BE2C (cell line): ENCODE data around the gene PPP1R8. TPM values are rescaled to one million over a fixed set of nuclear protein-coding genes. Genes with fewer than 3 reads are reported as not detected.
A peak's percentile ranks its signal among the peaks of the same experiment; 100 is the strongest.

Source experiments
- DNase-seq: peaks from one replicate; pipeline ENCODE4 v3.0.0-alpha.2; 2020
- H3K27me3 ChIP-seq: fragments of 250-450 bp; sonication (Bioruptor Pico); 2 replicates; pipeline ENCODE4 v1.5.1; 2020; ENCODE audit warnings: mild to moderate bottlenecking
- H3K36me3 ChIP-seq: fragments of 250-450 bp; sonication (Bioruptor Pico); 2 replicates; pipeline ENCODE4 v1.5.1; 2020; ENCODE audit warnings: mild to moderate bottlenecking
- H3K4me1 ChIP-seq: fragments of 250-450 bp; sonication (Bioruptor Pico); 2 replicates; pipeline ENCODE4 v1.5.1; 2020
- H3K4me3 ChIP-seq: 2 replicates; pipeline ENCODE4 v1.5.1; 2011; ENCODE audit warnings: low read depth, low read length
- H3K9me3 ChIP-seq: fragments of 250-450 bp; sonication (Bioruptor Pico); 2 replicates; pipeline ENCODE4 v1.5.1; 2020
- CTCF ChIP-seq: IDR thresholded peaks from 2 replicates; pipeline ENCODE4 v1.5.1; 2012; ENCODE audit warnings: mild to moderate bottlenecking, low read depth, low read length
- polyA plus RNA-seq: library from polyadenylated mRNA; unstranded; fragments of >200 nt; gene quantifications from one replicate; pipeline ENCODE4 v1.2.1, GENCODE V29; 2012; ENCODE audit warnings: low read depth, missing spikeins; ENCODE audit not compliant: insufficient read length, insufficient read depth

PPP1R8 gene
- 55.5 TPM for polyA plus RNA-seq

GRCh38 chr1:27830621-27831440 is at the start of gene PPP1R8:
TSS of gene PPP1R8 (plus strand) at chr1:27830782. CDS start at chr1:27830836, 54 bp downstream.
- H3K27me3 ChIP-seq, result no peaks in the 10 kb centered on the region
- no peaks in the 10 kb centered on the region for H3K9me3 ChIP-seq
- H3K36me3 ChIP-seq, result peaks cover 19% of the 10 kb centered on the region
- H3K4me1 ChIP-seq, result no peaks in the 10 kb centered on the region
- DNase-seq, result peak; percentile 92
- TF ChIP-seq CTCF, result no peak
- peak within 1 kb of the TSS; percentile 86 for H3K4me3 ChIP-seq

- no peaks in the 10 kb centered on the region for H3K9me3 ChIP-seq
- peaks cover 3% of the 10 kb centered on the region; the same call in 1 of the 2 replicates for H3K4me1 ChIP-seq
- H3K36me3 ChIP-seq, result no peaks in the 10 kb centered on the region
- no peak for DNase-seq
- TF ChIP-seq CTCF, result no peak
- H3K27me3 ChIP-seq, result no peaks in the 10 kb centered on the region
- no peak overlapping the region for H3K4me3 ChIP-seq
Observed at GRCh38 chr1:27782950-27783349, 47.6 kb upstream of the PPP1R8 start.

GRCh38 chr1:27784700-27785099 is 45.9 kb upstream of the PPP1R8 start:
- no peaks in the 10 kb centered on the region for H3K9me3 ChIP-seq
- H3K4me1 ChIP-seq, result peaks cover 3% of the 10 kb centered on the region; the same call in 1 of the 2 replicates
- no peaks in the 10 kb centered on the region for H3K27me3 ChIP-seq
- no peak for DNase-seq
- H3K4me3 ChIP-seq, result no peak overlapping the region
- no peak for TF ChIP-seq CTCF
- H3K36me3 ChIP-seq, result no peaks in the 10 kb centered on the region

- Histone ChIP-seq H3K36me3 (no peaks in the 10 kb centered on the region; the same call in 1 of the 2 replicates), H3K27me3 (no peaks in the 10 kb centered on the region), H3K9me3 (no peaks in the 10 kb centered on the region), H3K4me1 (peaks cover 3% of the 10 kb centered on the region; the same call in 1 of the 2 replicates), H3K4me3 (no peak overlapping the region)
- no peak for DNase-seq
- no peak for TF ChIP-seq CTCF
Observed at GRCh38 chr1:27785781-27786455, 44.7 kb upstream of the PPP1R8 start.

GRCh38 chr1:27787895-27788294 is 42.7 kb upstream of the PPP1R8 start:
- H3K4me3 ChIP-seq, result no peak overlapping the region
- peaks cover 3% of the 10 kb centered on the region; the same call in 1 of the 2 replicates for H3K4me1 ChIP-seq
- no peak for TF ChIP-seq CTCF
- no peaks in the 10 kb centered on the region for H3K27me3 ChIP-seq
- H3K9me3 ChIP-seq, result no peaks in the 10 kb centered on the region
- H3K36me3 ChIP-seq, result no peaks in the 10 kb centered on the region; the same call in 1 of the 2 replicates
- no peak for DNase-seq
